Activated naive CD4-positive, alpha-beta T cell treated with anti-CD3 and anti-CD28 coated beads, Interleukin-2, amount 50 U/mL, for 72 hours (primary cell): ENCODE measurements around the gene ZFP69. TPM values are rescaled to one million over a fixed set of nuclear protein-coding genes. Genes with fewer than 3 reads are reported as not detected.

ENCODE experiments used
- ATAC-seq, 2 donors: fragments of 150-1000 bp; cut with Tn5 transposase; 2 replicates each; pipeline ENCODE4 v1.10.0; 2021; ENCODE audit warnings: mild to moderate bottlenecking in 2 of 2, moderate library complexity in 2 of 2
- DNase-seq, 2 donors: peaks; one replicate each; pipeline ENCODE4 v3.0.0; 2021 to 2022; ENCODE audit warnings: low spot score in 2 of 2
- H3K27ac Mint-ChIP-seq, 2 donors: one replicate each; pipeline ENCODE4 v1.8.0; 2022; ENCODE audit warnings: mild to moderate bottlenecking in 2 of 2, mixed read lengths in 2 of 2
- H3K36me3 Mint-ChIP-seq, 2 donors: one replicate each; pipeline ENCODE4 v1.8.0; 2022; ENCODE audit warnings: mixed read lengths in 2 of 2
- H3K9me3 Mint-ChIP-seq, 2 donors: one replicate each; pipeline ENCODE4 v1.8.0; 2022; ENCODE audit warnings: mixed read lengths in 2 of 2
- total RNA-seq, 2 donors: library from RNA; stranded (reverse); gene quantifications; one replicate each; pipeline ENCODE4 v1.2.3, GENCODE V29; 2022

ZFP69 gene
- 1 to 10 TPM in 1 of 2 donors, under 1 TPM in 1; 0.71 to 4.9 TPM for total RNA-seq

- DNase-seq (peak; percentile 63 to 69), ATAC-seq (peak; percentile 90 to 92)
- Mint-ChIP-seq H3K36me3 (peaks cover 38 to 58% of the 10 kb centered on the region in 2 donors), H3K9me3 (peaks cover 16 to 22% of the 10 kb centered on the region in 2 donors), H3K27ac (peak within 1 kb of the TSS in 1 of 2 donors; percentile 54)
Measured at GRCh38 chr1:40476924-40477677, at the start of gene ZFP69. Gene ZFP69, plus strand, starts transcription at chr1:40477290. Its CDS starts 2,072 bp downstream, at chr1:40479362.

DNA sequence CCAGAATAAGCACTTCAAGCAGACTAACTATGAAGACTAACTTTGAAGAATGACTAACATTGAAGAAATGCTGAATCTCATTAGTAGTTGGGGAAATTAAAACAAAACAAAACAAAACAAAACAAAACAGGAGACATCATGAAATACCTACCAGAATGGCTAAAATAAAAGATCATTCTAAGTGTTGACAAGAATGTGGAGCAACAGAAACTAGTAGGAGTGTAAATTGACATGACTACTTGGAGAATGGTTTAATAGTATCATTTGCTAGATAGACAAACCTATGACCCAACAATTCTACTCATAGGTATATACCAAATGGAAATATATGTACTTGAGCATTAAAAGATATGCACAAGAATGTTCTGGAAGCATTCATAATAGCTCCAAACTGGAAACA lies 45.7 kb upstream of the ZFP69 start:
- Mint-ChIP-seq H3K27ac (no peak overlapping the region), H3K9me3 (no peaks in the 10 kb centered on the region), H3K36me3 (peaks cover 0 to 13% of the 10 kb centered on the region in 2 donors)
- ATAC-seq: no peak
- no peak for DNase-seq

DNA sequence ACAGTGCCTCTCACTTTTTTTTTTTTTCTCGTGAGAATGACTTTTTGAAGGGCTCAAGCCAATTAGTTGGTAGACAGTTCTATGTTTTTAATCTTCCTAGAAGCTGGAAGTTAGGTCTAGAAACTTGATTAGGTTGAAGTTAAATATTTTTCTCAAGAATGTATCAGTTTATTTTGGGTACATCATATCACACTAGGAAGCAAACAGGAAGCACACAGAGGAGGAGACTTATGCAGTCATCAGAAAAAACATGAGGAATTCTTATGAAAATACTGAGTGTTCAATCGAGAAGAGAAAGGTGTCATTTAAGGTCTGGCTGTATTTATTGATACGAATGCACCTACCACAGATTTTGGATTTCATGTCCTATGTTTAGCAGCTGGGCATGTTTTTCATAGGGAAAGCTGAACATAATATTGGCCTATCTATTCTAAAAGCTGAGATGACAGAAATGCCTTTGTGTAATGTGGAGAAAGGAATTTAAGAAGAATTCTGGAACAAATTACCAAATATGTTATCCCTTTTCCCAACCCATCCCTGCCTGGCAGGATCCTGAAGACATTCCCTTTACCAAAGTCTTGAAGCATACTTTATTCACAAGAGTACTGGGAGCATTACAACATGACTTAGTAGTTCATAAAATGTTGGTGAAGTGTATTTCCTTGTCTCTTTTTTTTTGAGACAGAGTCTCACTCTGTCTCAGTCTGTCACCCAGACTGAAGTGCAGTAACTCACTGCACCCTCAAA lies 44.3 kb upstream of the ZFP69 start:
- ATAC-seq (no peak), DNase-seq (no peak)
- no peaks in the 10 kb centered on the region for H3K9me3 Mint-ChIP-seq
- peaks cover 0 to 16% of the 10 kb centered on the region in 2 donors for H3K36me3 Mint-ChIP-seq
- H3K27ac Mint-ChIP-seq: peak overlapping the region in 1 of 2 donors; percentile 7

- H3K27ac Mint-ChIP-seq: no peak overlapping the region
- no peak for DNase-seq
- H3K36me3 Mint-ChIP-seq: peaks cover 0 to 22% of the 10 kb centered on the region in 2 donors
- ATAC-seq: no peak
- no peaks in the 10 kb centered on the region for H3K9me3 Mint-ChIP-seq
Measured at GRCh38 chr1:40435471-40435870, 41.6 kb upstream of the ZFP69 start.

DNA sequence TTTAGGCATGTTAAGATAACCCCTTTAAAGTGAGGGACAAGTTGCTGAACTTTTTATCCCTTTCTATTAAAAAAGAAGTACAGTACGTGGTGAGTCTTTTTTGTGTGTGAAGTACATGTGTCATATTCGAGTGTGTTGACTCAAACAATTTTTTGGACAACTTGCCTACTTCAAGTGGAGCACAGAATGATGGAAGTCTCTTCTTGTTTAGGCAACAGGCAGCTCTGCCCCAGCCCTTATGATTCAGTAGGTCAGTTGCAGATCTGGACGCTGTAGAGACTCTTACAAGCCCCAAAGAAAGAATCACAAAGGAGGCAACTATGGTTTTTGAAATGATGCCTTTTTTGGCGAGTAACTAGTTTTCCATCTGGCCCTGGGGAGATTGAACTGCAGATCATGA lies 41.2 kb upstream of the ZFP69 start:
- Mint-ChIP-seq H3K9me3 (no peaks in the 10 kb centered on the region), H3K36me3 (peaks cover 0 to 22% of the 10 kb centered on the region in 2 donors), H3K27ac (no peak overlapping the region)
- no peak for DNase-seq
- no peak for ATAC-seq

GRCh38 chr1:40438391-40439015 lies 38.6 kb upstream of the ZFP69 start:
- Mint-ChIP-seq H3K9me3 (no peaks in the 10 kb centered on the region), H3K36me3 (peaks cover 0 to 13% of the 10 kb centered on the region in 2 donors), H3K27ac (no peak overlapping the region)
- DNase-seq (no peak), ATAC-seq (peak; percentile 21 to 55)

- H3K27ac Mint-ChIP-seq: no peak overlapping the region
- no peaks in the 10 kb centered on the region for H3K9me3 Mint-ChIP-seq
- no peak for DNase-seq
- ATAC-seq: no peak
- H3K36me3 Mint-ChIP-seq: peaks cover 0 to 20% of the 10 kb centered on the region in 2 donors
Measured at GRCh38 chr1:40439247-40439646, 37.8 kb upstream of the ZFP69 start.

DNA sequence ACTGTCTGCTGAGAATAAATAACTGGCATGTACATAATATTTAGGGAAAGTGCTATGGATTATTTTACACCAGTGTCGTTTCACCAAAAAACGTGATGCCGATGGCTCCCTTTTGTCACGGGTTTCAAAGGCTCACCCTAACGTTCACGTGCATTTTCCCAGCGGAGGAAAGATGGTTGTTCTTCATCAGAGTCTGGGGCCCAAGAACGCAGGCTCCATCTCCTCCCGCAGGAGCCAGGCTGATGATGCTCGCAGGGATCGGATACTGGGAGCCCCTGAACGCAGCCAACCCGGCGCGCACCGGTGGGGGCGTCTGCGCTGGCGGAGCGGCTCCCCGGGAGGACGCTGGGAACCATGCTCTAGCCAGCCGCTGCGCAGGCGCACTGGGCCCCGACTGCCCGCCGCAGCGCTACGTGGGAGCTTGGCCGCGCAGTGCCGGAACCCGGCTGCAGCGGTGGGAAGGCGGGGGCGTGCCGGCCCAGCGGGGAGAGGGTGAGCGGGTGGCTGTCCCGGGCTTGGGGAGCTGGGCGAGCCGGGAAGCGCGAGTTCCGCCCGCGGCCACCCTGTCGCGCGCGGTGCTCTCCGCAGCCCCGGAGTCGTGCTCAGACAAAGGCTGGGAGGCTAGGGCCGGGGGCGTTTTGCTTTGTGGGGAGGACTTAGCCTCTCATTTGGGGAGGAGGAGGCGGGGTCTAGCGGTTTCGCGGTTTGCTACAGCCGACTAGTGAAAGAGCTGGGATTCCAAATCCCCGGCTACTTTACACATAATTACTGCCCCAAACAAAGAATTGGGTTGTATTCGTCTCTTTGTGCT lies 27.2 kb upstream of the ZFP69 start, which contains the start of gene ZFP69B:
Gene ZFP69B, plus strand, starts transcription at position 793 of the 811 bp plus-strand sequence. CDS start 486 bp downstream, outside the sequence.
- ATAC-seq: peak; percentile 68 to 71
- H3K36me3 Mint-ChIP-seq: peaks cover 43 to 75% of the 10 kb centered on the region in 2 donors
- peaks cover 32 to 38% of the 10 kb centered on the region in 2 donors for H3K9me3 Mint-ChIP-seq

GRCh38 chr1:40450495-40451237 lies 26.4 kb upstream of the ZFP69 start:
- peak; percentile 84 for ATAC-seq
- H3K36me3 Mint-ChIP-seq: peaks cover 44 to 75% of the 10 kb centered on the region in 2 donors
- H3K9me3 Mint-ChIP-seq: peaks cover 27 to 34% of the 10 kb centered on the region in 2 donors
- DNase-seq: peak; percentile 82 to 89
- H3K27ac Mint-ChIP-seq: peak overlapping the region; percentile 95 to 96

More for the DNA sequence above, 27.2 kb upstream of the ZFP69 start, which contains the start of gene ZFP69B:
- peak; percentile 92 to 95 for DNase-seq
- H3K27ac Mint-ChIP-seq: peak within 1 kb of the TSS; percentile 95 to 96

- H3K27ac Mint-ChIP-seq: peak overlapping the region; percentile 95 to 96
- ATAC-seq: peak; percentile 16 to 26
- H3K9me3 Mint-ChIP-seq: peaks cover 24 to 33% of the 10 kb centered on the region in 2 donors
- H3K36me3 Mint-ChIP-seq: peaks cover 46 to 75% of the 10 kb centered on the region in 2 donors
- DNase-seq: no peak
Measured at GRCh38 chr1:40451238-40451585, 25.9 kb upstream of the ZFP69 start.

GRCh38 chr1:40454873-40455272 lies 22.2 kb upstream of the ZFP69 start:
- DNase-seq (no peak), ATAC-seq (no peak)
- H3K27ac Mint-ChIP-seq: no peak overlapping the region
- peaks cover 49 to 65% of the 10 kb centered on the region in 2 donors for H3K9me3 Mint-ChIP-seq
- peaks cover 83 to 91% of the 10 kb centered on the region in 2 donors for H3K36me3 Mint-ChIP-seq

GRCh38 chr1:40462956-40463590 lies 14.0 kb upstream of the ZFP69 start:
- ATAC-seq: peak in 1 of 2 donors; percentile 24
- no peak overlapping the region for H3K27ac Mint-ChIP-seq
- DNase-seq: no peak
- H3K36me3 Mint-ChIP-seq: peaks cover 82 to 88% of the 10 kb centered on the region in 2 donors
- H3K9me3 Mint-ChIP-seq: peaks cover 61 to 65% of the 10 kb centered on the region in 2 donors

GRCh38 chr1:40469327-40469726 lies 7.8 kb upstream of the ZFP69 start:
- ATAC-seq (no peak), DNase-seq (no peak)
- peaks cover 67 to 77% of the 10 kb centered on the region in 2 donors for H3K36me3 Mint-ChIP-seq
- H3K27ac Mint-ChIP-seq: no peak overlapping the region
- H3K9me3 Mint-ChIP-seq: peaks cover 52 to 74% of the 10 kb centered on the region in 2 donors

- ATAC-seq: no peak
- peaks cover 19 to 30% of the 10 kb centered on the region in 2 donors for H3K9me3 Mint-ChIP-seq
- no peak overlapping the region for H3K27ac Mint-ChIP-seq
Measured at GRCh38 chr1:40475268-40475667, 1.8 kb upstream of the ZFP69 start.

DNA sequence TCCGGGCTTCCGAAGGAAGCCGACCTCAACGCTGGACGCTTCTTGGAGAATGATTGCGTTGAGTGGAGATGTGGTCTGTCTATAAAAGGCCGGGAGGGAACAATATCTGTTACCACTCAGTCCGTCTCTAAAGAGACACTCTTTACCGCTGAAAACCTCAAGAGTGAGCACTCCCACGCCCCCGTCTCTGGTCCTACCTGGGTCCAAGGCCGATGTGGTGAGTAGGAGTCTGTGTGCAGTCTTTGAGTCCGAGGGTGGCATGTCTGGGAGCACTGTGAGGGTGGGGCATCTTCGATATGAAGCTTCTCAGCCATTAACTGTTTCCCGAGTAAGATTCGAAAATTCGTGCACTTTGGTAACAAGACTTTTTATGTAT lies 576 bp downstream of the ZFP69 start:
- DNase-seq (peak; percentile 10 to 52), ATAC-seq (peak; percentile 39 to 42)
- Mint-ChIP-seq H3K9me3 (peaks cover 19 to 22% of the 10 kb centered on the region in 2 donors), H3K27ac (peak overlapping the region in 1 of 2 donors; percentile 25), H3K36me3 (peaks cover 40 to 60% of the 10 kb centered on the region in 2 donors)

More at GRCh38 chr1:40475268-40475667, 1.8 kb upstream of the ZFP69 start:
- no peak for DNase-seq
- peaks cover 32 to 49% of the 10 kb centered on the region in 2 donors for H3K36me3 Mint-ChIP-seq
